Measurements from ENCODE around the gene IPCEF1.

GRCh38 chr6:154345811-154346210 lies 10.8 kb downstream of the IPCEF1 start:
- TF ChIP-seq CTCF (IDR thresholded peaks at IDR 0.05) (no peak), POLR2AphosphoS5 (IDR thresholded peaks at IDR 0.05; ENCODE audit: low read depth, low read length) (no peak)
